Neural progenitor cell (in vitro differentiated cells): Measurements from ENCODE around the gene LDLRAD4. TPM values are rescaled to one million over a fixed set of nuclear protein-coding genes. Genes with fewer than 3 reads are reported as not detected.

ENCODE experiments used
- DNase-seq: peaks from one replicate; pipeline ENCODE4 v3.0.0-alpha.2; 2016; ENCODE audit warnings: low spot score
- H2AFZ ChIP-seq: fragments of 200-600 bp; sonication (generic); replicated peaks from 2 replicates; pipeline ENCODE4 v1.6.1; 2016; ENCODE audit warnings: antibody characterized with exemption
- H3F3A ChIP-seq: fragments of 200-600 bp; sonication (generic); 2 replicates; pipeline ENCODE4 v1.6.1; 2016; ENCODE audit warnings: antibody characterized with exemption, low read depth
- H3K27ac ChIP-seq: fragments of 200-600 bp; sonication (generic); 2 replicates; pipeline ENCODE4 v1.5.1; 2016; ENCODE audit warnings: mild to moderate bottlenecking
- H3K27me3 ChIP-seq: fragments of 200-600 bp; sonication (generic); 2 replicates; pipeline ENCODE4 v1.6.1; 2016; ENCODE audit warnings: mild to moderate bottlenecking, moderate library complexity
- H3K36me3 ChIP-seq: fragments of 200-600 bp; sonication (generic); 2 replicates; pipeline ENCODE4 v1.5.1; 2016
- H3K4me1 ChIP-seq: fragments of 200-600 bp; sonication (generic); 2 replicates; pipeline ENCODE4 v1.6.1; 2016; ENCODE audit warnings: mixed run types
- H3K4me2 ChIP-seq: fragments of 200-600 bp; sonication (generic); 2 replicates; pipeline ENCODE4 v1.6.1; 2016
- H3K4me3 ChIP-seq: fragments of 200-600 bp; sonication (generic); 2 replicates; pipeline ENCODE4 v1.5.1; 2016
- H3K79me2 ChIP-seq: fragments of 200-600 bp; sonication (generic); 2 replicates; pipeline ENCODE4 v1.6.1; 2016; ENCODE audit warnings: low read depth
- H3K9ac ChIP-seq: fragments of 200-600 bp; sonication (generic); 2 replicates; pipeline ENCODE4 v1.6.1; 2016
- H3K9me3 ChIP-seq: fragments of 200-600 bp; sonication (generic); 2 replicates; pipeline ENCODE4 v1.5.1; 2016; ENCODE audit warnings: low read depth
- H4K20me1 ChIP-seq: fragments of 200-600 bp; sonication (generic); 2 replicates; pipeline ENCODE4 v1.6.1; 2016; ENCODE audit warnings: low read depth
- H3K27ac Mint-ChIP-seq: 3 replicates; pipeline ENCODE4 v1.8.0; 2021; ENCODE audit warnings: mixed read lengths
- H3K27me3 Mint-ChIP-seq: 2 replicates; pipeline ENCODE4 v1.8.0; 2022; ENCODE audit warnings: low read depth, mild to moderate bottlenecking, inconsistent platforms, moderate library complexity, mixed read lengths; ENCODE audit not compliant: insufficient read depth
- H3K36me3 Mint-ChIP-seq: 3 replicates; pipeline ENCODE4 v1.8.0; 2021; ENCODE audit warnings: mixed read lengths
- H3K4me1 Mint-ChIP-seq: 3 replicates; pipeline ENCODE4 v1.8.0; 2021; ENCODE audit warnings: mixed read lengths
- H3K4me3 Mint-ChIP-seq: 3 replicates; pipeline ENCODE4 v1.8.0; 2021; ENCODE audit warnings: mild to moderate bottlenecking, moderate library complexity, mixed read lengths
- H3K9me3 Mint-ChIP-seq: 3 replicates; pipeline ENCODE4 v1.8.0; 2020; ENCODE audit warnings: mixed read lengths
- CTCF ChIP-seq: fragments of 200-600 bp; sonication (generic); IDR thresholded peaks from 2 replicates; pipeline ENCODE4 v1.5.1; 2017; ENCODE audit warnings: antibody characterized with exemption, mild to moderate bottlenecking
- EZH2 ChIP-seq: fragments of 200-600 bp; sonication (generic); IDR thresholded peaks from 2 replicates; pipeline ENCODE4 v1.6.1; 2017; ENCODE audit warnings: antibody characterized with exemption, mild to moderate bottlenecking, moderate library complexity
- EZH2phosphoT487 ChIP-seq: fragments of 200-600 bp; sonication (generic); IDR thresholded peaks from 2 replicates; pipeline ENCODE4 v1.6.1; 2017; ENCODE audit warnings: antibody characterized with exemption
- total RNA-seq: library from RNA; depleted of rRNA; stranded (reverse); fragments of >200 nt; gene quantifications from 2 replicates; pipeline ENCODE4 v1.2.3, GENCODE V29; 2015; ENCODE audit warnings: low replicate concordance

Gene LDLRAD4
- total RNA-seq, 1 donor from 2014 or later = 0.65 TPM

- Mint-ChIP-seq H3K4me1 (peaks cover 46% of the 10 kb centered on the region), H3K9me3 (no peaks in the 10 kb centered on the region), H3K27ac (peak overlapping the region; percentile 61), H3K36me3 (no peaks in the 10 kb centered on the region), H3K27me3 (peaks cover 11% of the 10 kb centered on the region), H3K4me3 (no peak overlapping the region)
- Histone ChIP-seq H3K9ac (no peak overlapping the region), H4K20me1 (no peaks in the 10 kb centered on the region), H3K36me3 (no peaks in the 10 kb centered on the region), H3K79me2 (no peaks in the 10 kb centered on the region), H3K27ac (no peak overlapping the region), H2AFZ (no peak overlapping the region), H3F3A (peaks cover 8% of the 10 kb centered on the region), H3K4me1 (peaks cover 14% of the 10 kb centered on the region), H3K9me3 (no peaks in the 10 kb centered on the region), H3K4me3 (no peak overlapping the region), H3K4me2 (no peak overlapping the region), H3K27me3 (no peaks in the 10 kb centered on the region)
- TF ChIP-seq EZH2phosphoT487 = no peak
- no peak for TF ChIP-seq EZH2
- no peak for TF ChIP-seq CTCF
- DNase-seq = no peak
These were observed 45.8 kb downstream of the LDLRAD4 start for GRCh38 chr18:13264091-13265007.

GRCh38 chr18:13265008-13265910 lies 46.7 kb downstream of the LDLRAD4 start:
- no peak overlapping the region for H2AFZ ChIP-seq
- no peaks in the 10 kb centered on the region for H4K20me1 ChIP-seq
- no peak overlapping the region for H3K4me2 ChIP-seq
- peaks cover 14% of the 10 kb centered on the region for H3K4me1 ChIP-seq
- no peaks in the 10 kb centered on the region for H3K9me3 Mint-ChIP-seq
- no peak overlapping the region for H3K4me3 ChIP-seq
- no peak overlapping the region for H3K9ac ChIP-seq
- TF ChIP-seq CTCF (no peak), EZH2 (no peak), EZH2phosphoT487 (no peak)
- no peak for DNase-seq
- H3K27ac Mint-ChIP-seq = peak overlapping the region; percentile 65
- H3K9me3 ChIP-seq = no peaks in the 10 kb centered on the region
- no peak overlapping the region for H3K27ac ChIP-seq
- no peaks in the 10 kb centered on the region for H3K27me3 ChIP-seq
- H3K36me3 Mint-ChIP-seq = no peaks in the 10 kb centered on the region
- H3K4me3 Mint-ChIP-seq = no peak overlapping the region
- no peaks in the 10 kb centered on the region for H3K36me3 ChIP-seq
- peaks cover 51% of the 10 kb centered on the region for H3K4me1 Mint-ChIP-seq
- peaks cover 15% of the 10 kb centered on the region for H3K27me3 Mint-ChIP-seq
- peaks cover 8% of the 10 kb centered on the region for H3F3A ChIP-seq
- H3K79me2 ChIP-seq = no peaks in the 10 kb centered on the region

GRCh38 chr18:13265911-13266217 lies 47.3 kb downstream of the LDLRAD4 start:
- Histone ChIP-seq H3K79me2 (no peaks in the 10 kb centered on the region), H3K9me3 (no peaks in the 10 kb centered on the region), H3K27ac (no peak overlapping the region), H3K9ac (no peak overlapping the region), H4K20me1 (no peaks in the 10 kb centered on the region), H3F3A (peaks cover 8% of the 10 kb centered on the region), H3K27me3 (no peaks in the 10 kb centered on the region), H3K4me1 (peaks cover 14% of the 10 kb centered on the region), H3K4me3 (no peak overlapping the region), H3K4me2 (no peak overlapping the region), H3K36me3 (no peaks in the 10 kb centered on the region), H2AFZ (no peak overlapping the region)
- DNase-seq = no peak
- no peak overlapping the region for H3K27ac Mint-ChIP-seq
- TF ChIP-seq CTCF (no peak), EZH2phosphoT487 (no peak), EZH2 (no peak)
- H3K27me3 Mint-ChIP-seq = peaks cover 15% of the 10 kb centered on the region
- H3K4me1 Mint-ChIP-seq = peaks cover 50% of the 10 kb centered on the region
- no peaks in the 10 kb centered on the region for H3K36me3 Mint-ChIP-seq
- H3K4me3 Mint-ChIP-seq = no peak overlapping the region
- no peaks in the 10 kb centered on the region for H3K9me3 Mint-ChIP-seq
